Measurements from ENCODE around the gene HDAC4. TPM values are rescaled to one million over a fixed set of nuclear protein-coding genes. Genes with fewer than 3 reads are reported as not detected.

Gene HDAC4
- polyA plus RNA-seq, 1 donor (not counting 4 experiments of a cell fraction or from before 2014, with no cell fraction given): 2.9 TPM

- Histone ChIP-seq H3K9ac (ENCODE audit: control insufficient read depth, extremely low read depth, insufficient read depth, low read length) (no peak overlapping the region), H3K79me2 (ENCODE audit: control insufficient read depth, insufficient read depth, low read length) (no peaks in the 10 kb centered on the region), H3K4me1 (ENCODE audit: control insufficient read depth, extremely low read depth, insufficient read depth, low read length) (no peaks in the 10 kb centered on the region), H3K36me3 (ENCODE audit: control insufficient read depth in 2 of 2, extremely low read depth in 1 of 2, insufficient read depth in 2 of 2, low read length in 2 of 2) (no peaks in the 10 kb centered on the region), H3K27me3 (ENCODE audit: control insufficient read depth, extremely low read depth, insufficient read depth, low read length) (no peaks in the 10 kb centered on the region), H3K9me3 (ENCODE audit: control insufficient read depth, low read depth, low read length) (no peaks in the 10 kb centered on the region), H4K20me1 (ENCODE audit: control insufficient read depth, extremely low read depth, insufficient read depth, low read length) (no peaks in the 10 kb centered on the region), H3K9me1 (ENCODE audit: control insufficient read depth, extremely low read depth, insufficient read depth, low read length) (no peaks in the 10 kb centered on the region), H3K27ac (ENCODE audit: control insufficient read depth, insufficient read depth, low read length) (no peak overlapping the region), H2AFZ (ENCODE audit: control insufficient read depth, low read length) (no peak overlapping the region), H3K4me3 (ENCODE audit: control insufficient read depth in 2 of 3, extremely low read depth in 1 of 3, insufficient read depth in 2 of 3, low read depth in 1 of 3, low read length in 3 of 3) (no peak overlapping the region), H3K4me2 (ENCODE audit: control insufficient read depth, extremely low read depth, insufficient read depth, low read depth, low read length) (peak overlapping the region; percentile 28)
- no peak for FAIRE-seq
- no peak for DNase-seq (ENCODE audit: low read depth, low spot score)
- TF ChIP-seq CTCF (optimal IDR thresholded peaks at IDR 0.05 in 1 of 3, IDR thresholded peaks at IDR 0.05 in 1 of 3, conservative IDR thresholded peaks at IDR 0.05 in 1 of 3; ENCODE audit: extremely low read depth in 1 of 3, insufficient read depth in 2 of 3, low read length in 3 of 3) (no peak), EZH2 (IDR thresholded peaks at IDR 0.05; ENCODE audit: low read length) (no peak)
- dilution Hi-C loops (cut with MboI; ENCODE audit: extremely low pct_ligation_motif_present, low sequenced_read_pairs): no loop called here
These were observed 175.4 kb downstream of the HDAC4 start for GRCh38 chr2:239225371-239225851.

GRCh38 chr2:239224955-239225354 lies 175.9 kb downstream of the HDAC4 start:
- TF ChIP-seq EZH2 (IDR thresholded peaks at IDR 0.05; ENCODE audit: low read length): no peak
- TF ChIP-seq CTCF (optimal IDR thresholded peaks at IDR 0.05 in 1 of 3, IDR thresholded peaks at IDR 0.05 in 1 of 3, conservative IDR thresholded peaks at IDR 0.05 in 1 of 3; ENCODE audit: extremely low read depth in 1 of 3, insufficient read depth in 2 of 3, low read length in 3 of 3): no peak
- H3K9me1 ChIP-seq (ENCODE audit: control insufficient read depth, extremely low read depth, insufficient read depth, low read length): no peaks in the 10 kb centered on the region
- no peak overlapping the region for H3K9ac ChIP-seq (ENCODE audit: control insufficient read depth, extremely low read depth, insufficient read depth, low read length)
- FAIRE-seq: no peak
- DNase-seq (ENCODE audit: low read depth, low spot score): no peak
- H3K4me2 ChIP-seq (ENCODE audit: control insufficient read depth, extremely low read depth, insufficient read depth, low read depth, low read length): no peak overlapping the region
- dilution Hi-C loops (cut with MboI; ENCODE audit: extremely low pct_ligation_motif_present, low sequenced_read_pairs): no loop called here
- no peaks in the 10 kb centered on the region for H3K27me3 ChIP-seq (ENCODE audit: control insufficient read depth, extremely low read depth, insufficient read depth, low read length)
- no peaks in the 10 kb centered on the region for H3K36me3 ChIP-seq (ENCODE audit: control insufficient read depth in 2 of 2, extremely low read depth in 1 of 2, insufficient read depth in 2 of 2, low read length in 2 of 2)
- no peaks in the 10 kb centered on the region for H3K79me2 ChIP-seq (ENCODE audit: control insufficient read depth, insufficient read depth, low read length)
- no peaks in the 10 kb centered on the region for H3K4me1 ChIP-seq (ENCODE audit: control insufficient read depth, extremely low read depth, insufficient read depth, low read length)
- H3K9me3 ChIP-seq (ENCODE audit: control insufficient read depth, low read depth, low read length): no peaks in the 10 kb centered on the region
- H2AFZ ChIP-seq (ENCODE audit: control insufficient read depth, low read length): no peak overlapping the region
- no peak overlapping the region for H3K4me3 ChIP-seq (ENCODE audit: control insufficient read depth in 2 of 3, extremely low read depth in 1 of 3, insufficient read depth in 2 of 3, low read depth in 1 of 3, low read length in 3 of 3)
- H4K20me1 ChIP-seq (ENCODE audit: control insufficient read depth, extremely low read depth, insufficient read depth, low read length): no peaks in the 10 kb centered on the region
- H3K27ac ChIP-seq (ENCODE audit: control insufficient read depth, insufficient read depth, low read length): no peak overlapping the region
